H1 (cell line): Measurements from ENCODE around the gene KRT72. TPM values are rescaled to one million over a fixed set of nuclear protein-coding genes. Genes with fewer than 3 reads are reported as not detected.

Source experiments
- CTCF ChIA-PET: fragments of 300-600 bp; sonication (Branson Sonifier 250); formaldehyde crosslinking; loops from one replicate; lab custom pipeline; 2021; ENCODE audit not compliant: partially characterized antibody; lab: Charles Lee
- POLR2A ChIA-PET: fragments of 300-600 bp; sonication (Branson Sonifier 250); formaldehyde crosslinking; loops from one replicate; lab custom pipeline; 2021; ENCODE audit warnings: inconsistent platforms; ENCODE audit not compliant: partially characterized antibody; lab: Charles Lee
- DNase-seq, 2 experiments: peaks; one replicate each; pipeline versions ENCODE4 v3.0.0 to v3.0.0-alpha.2; 2010 to 2022; ENCODE audit warnings: low spot score in 2 of 2, low read depth in 1 of 2, mixed read lengths in 1 of 2
- FAIRE-seq: peaks from 2 replicates; lab custom pipeline; 2011; peaks lifted over from hg19 to GRCh38; lab: Jason Lieb, UNC
- H2AFZ ChIP-seq: 2 replicates; pipeline ENCODE4 v1.8.1; 2012; ENCODE audit warnings: low read length, inconsistent platforms
- H2AK5ac ChIP-seq: 2 replicates; pipeline ENCODE4 v1.6.1; 2013; ENCODE audit warnings: low read depth, low read length
- H2BK120ac ChIP-seq: replicated peaks from 2 replicates; pipeline ENCODE3; 2013; ENCODE audit warnings: low read depth, low read length, inconsistent platforms
- H2BK12ac ChIP-seq: 2 replicates; pipeline ENCODE4 v1.6.1; 2013; ENCODE audit warnings: low read depth, low read length
- H2BK15ac ChIP-seq: 2 replicates; pipeline ENCODE4 v1.6.1; 2013; ENCODE audit warnings: low read length
- H2BK20ac ChIP-seq: 2 replicates; pipeline ENCODE4 v1.6.1; 2013; ENCODE audit warnings: low read length
- H2BK5ac ChIP-seq: 2 replicates; pipeline ENCODE4 v1.6.1; 2013; ENCODE audit warnings: low read depth, low read length
- H3K14ac ChIP-seq: 2 replicates; pipeline ENCODE4 v1.6.1; 2013; ENCODE audit warnings: inconsistent platforms; ENCODE audit not compliant: insufficient read length
- H3K18ac ChIP-seq: 2 replicates; pipeline ENCODE4 v1.6.1; 2013; ENCODE audit warnings: low read length; ENCODE audit errors: extremely low read depth
- H3K23ac ChIP-seq: 2 replicates; pipeline ENCODE4 v1.6.1; 2013; ENCODE audit warnings: inconsistent platforms; ENCODE audit not compliant: insufficient read length
- H3K23me2 ChIP-seq: 2 replicates; pipeline ENCODE4 v1.6.1; 2013; ENCODE audit warnings: low read depth, low read length
- H3K27ac ChIP-seq: 2 replicates; pipeline ENCODE4 v1.6.1; 2011; ENCODE audit warnings: low read depth, low read length, inconsistent platforms
- H3K27me3 ChIP-seq, 4 experiments: replicated peaks in 1 of 4; 1 replicate in 1 of 4; 2 replicates in 3 of 4; pipeline versions ENCODE4 v1.6.1 to v1.8.1; 2011 to 2013; ENCODE audit warnings: low read length in 3 of 4, mild to moderate bottlenecking in 3 of 4, inconsistent platforms in 2 of 4, mixed read lengths in 2 of 4, moderate library complexity in 1 of 4; ENCODE audit not compliant: control insufficient read depth in 3 of 4, insufficient read depth in 3 of 4; ENCODE audit errors: extremely low read depth in 1 of 4
- H3K36me3 ChIP-seq, 4 experiments: 2 replicates each; pipeline versions ENCODE4 v1.6.1 to v1.8.1; 2011 to 2013; ENCODE audit warnings: mild to moderate bottlenecking in 4 of 4, low read length in 3 of 4, moderate library complexity in 2 of 4, control low read depth in 1 of 4, inconsistent platforms in 1 of 4; ENCODE audit not compliant: insufficient read depth in 4 of 4, control insufficient read depth in 2 of 4
- H3K4ac ChIP-seq: replicated peaks from 2 replicates; pipeline ENCODE3; 2013; ENCODE audit warnings: low read length, low read depth, mixed read lengths, inconsistent platforms; ENCODE audit not compliant: insufficient read length
- H3K4me1 ChIP-seq, 4 experiments: replicated peaks in 1 of 4; 1 replicate in 1 of 4; 2 replicates in 3 of 4; pipeline versions ENCODE4 v1.6.1 to v1.8.1; 2011 to 2013; ENCODE audit warnings: low read length in 3 of 4, inconsistent platforms in 2 of 4, mixed read lengths in 1 of 4; ENCODE audit not compliant: insufficient read depth in 4 of 4, control insufficient read depth in 3 of 4
- H3K4me2 ChIP-seq, 2 experiments: 2 replicates each; pipeline versions ENCODE4 v1.6.1 to v1.8.1; 2011 to 2013; ENCODE audit warnings: low read depth in 2 of 2, low read length in 2 of 2, control low read depth in 1 of 2, inconsistent platforms in 1 of 2, mild to moderate bottlenecking in 1 of 2; ENCODE audit not compliant: insufficient read depth in 1 of 2
- H3K4me3 ChIP-seq, 4 experiments: fragments of 200-600, 300-600 bp in 1 of 4; sonication (generic), shearing (Covaris generic), sonication (Bioruptor Twin) in 1 of 4; 2 replicates each; pipeline versions ENCODE4 v1.5.1 to v1.8.1; 2011 to 2016; ENCODE audit warnings: low read length in 4 of 4, low read depth in 3 of 4, control low read depth in 2 of 4, inconsistent platforms in 2 of 4, mild to moderate bottlenecking in 2 of 4, mixed read lengths in 1 of 4, moderate library complexity in 1 of 4; ENCODE audit not compliant: insufficient read depth in 2 of 4; ENCODE audit errors: extremely low read depth in 1 of 4
- H3K56ac ChIP-seq: replicated peaks from 2 replicates; pipeline ENCODE3; 2013; ENCODE audit warnings: low read depth, mild to moderate bottlenecking, mixed read lengths, low read length, inconsistent platforms; ENCODE audit not compliant: insufficient read length
- H3K79me1 ChIP-seq: 2 replicates; pipeline ENCODE4 v1.6.1; 2013; ENCODE audit warnings: low read depth, low read length, control low read depth
- H3K79me2 ChIP-seq, 2 experiments: 2 replicates each; pipeline versions ENCODE4 v1.6.1 to v1.8.1; 2012 to 2013; ENCODE audit warnings: low read length in 2 of 2, mild to moderate bottlenecking in 2 of 2, inconsistent platforms in 1 of 2; ENCODE audit not compliant: insufficient read depth in 2 of 2, control insufficient read depth in 1 of 2
- H3K9ac ChIP-seq, 4 experiments: replicated peaks in 1 of 4; 1 replicate in 1 of 4; 2 replicates in 3 of 4; pipeline versions ENCODE4 v1.6.1 to v1.8.1; 2011 to 2013; ENCODE audit warnings: low read depth in 3 of 4, low read length in 3 of 4, control low read depth in 2 of 4, mild to moderate bottlenecking in 2 of 4, moderate library complexity in 2 of 4, inconsistent platforms in 1 of 4; ENCODE audit errors: extremely low read depth in 1 of 4
- H3K9me3 ChIP-seq, 2 experiments: 2 replicates each; pipeline versions ENCODE4 v1.6.1 to v1.8.1; 2012 to 2013; ENCODE audit warnings: mild to moderate bottlenecking in 2 of 2, moderate library complexity in 2 of 2, control low read depth in 1 of 2, inconsistent platforms in 1 of 2, low read depth in 1 of 2, low read length in 1 of 2, mixed read lengths in 1 of 2; ENCODE audit not compliant: insufficient read depth in 2 of 2
- H4K20me1 ChIP-seq, 2 experiments: replicated peaks in 1 of 2; 2 replicates each; pipeline versions ENCODE3 to v1.8.1; 2011 to 2013; ENCODE audit warnings: inconsistent platforms in 2 of 2, low read length in 2 of 2, mild to moderate bottlenecking in 1 of 2; ENCODE audit not compliant: insufficient read depth in 2 of 2, control insufficient read depth in 1 of 2
- H4K5ac ChIP-seq: 2 replicates; pipeline ENCODE4 v1.6.1; 2013; ENCODE audit warnings: low read length, low read depth, mixed read lengths, inconsistent platforms; ENCODE audit not compliant: insufficient read length
- H4K8ac ChIP-seq: 2 replicates; pipeline ENCODE4 v1.8.0; 2013; ENCODE audit warnings: mild to moderate bottlenecking, moderate library complexity, low read length, inconsistent platforms; ENCODE audit not compliant: insufficient read depth; ENCODE audit errors: extremely low read depth
- H4K91ac ChIP-seq: replicated peaks from 2 replicates; pipeline ENCODE3; 2013; ENCODE audit warnings: low read length, mixed read lengths, inconsistent platforms; ENCODE audit not compliant: insufficient read length
- BRCA1 ChIP-seq: IDR thresholded peaks from 2 replicates; pipeline ENCODE4 v1.6.1; 2012; ENCODE audit warnings: low read depth, low read length, improper control_type of control experiment
- CBX5 ChIP-seq: fragments of 300-800, 300-1000 bp; sonication (generic); IDR thresholded peaks from 2 replicates; pipeline ENCODE4 v1.7.1; 2016; ENCODE audit warnings: antibody characterized with exemption, low read length, low read depth
- CBX8 ChIP-seq: fragments of 300-800, 300-1000 bp; sonication (generic); IDR thresholded peaks from 2 replicates; pipeline ENCODE4 v1.7.1; 2016; ENCODE audit warnings: low read depth, low read length, borderline replicate concordance
- CTBP2 ChIP-seq: IDR thresholded peaks from 2 replicates; pipeline ENCODE4 v1.7.0; 2011; ENCODE audit warnings: borderline replicate concordance, mild to moderate bottlenecking, moderate library complexity, mixed read lengths, low read length; ENCODE audit not compliant: insufficient read depth, insufficient read length
- EP300 ChIP-seq, 2 experiments: IDR thresholded peaks; 1 replicate in 1 of 2; 2 replicates in 1 of 2; pipeline ENCODE4 v1.6.1; 2011 to 2012; ENCODE audit warnings: low read depth in 2 of 2, low read length in 2 of 2, mild to moderate bottlenecking in 2 of 2, borderline replicate concordance in 1 of 2, inconsistent platforms in 1 of 2, moderate library complexity in 1 of 2
- HDAC6 ChIP-seq: IDR thresholded peaks from one replicate; pipeline ENCODE4 v1.7.1; 2012; ENCODE audit warnings: low read depth, mild to moderate bottlenecking, inconsistent platforms, low read length, moderate library complexity
- KDM4A ChIP-seq: IDR thresholded peaks from one replicate; pipeline ENCODE4 v1.7.1; 2012; ENCODE audit warnings: low read depth, mild to moderate bottlenecking, moderate library complexity, low read length, inconsistent platforms; ENCODE audit not compliant: severe bottlenecking
- KDM5A ChIP-seq: fragments of 200-600 bp; IDR thresholded peaks from 2 replicates; pipeline ENCODE4 v1.7.1; 2012; ENCODE audit warnings: mild to moderate bottlenecking, low read length, inconsistent platforms, mixed read lengths
- NANOG ChIP-seq: IDR thresholded peaks from 2 replicates; pipeline ENCODE4 v1.6.1; 2011; ENCODE audit warnings: low read length, low read depth, mild to moderate bottlenecking, inconsistent platforms; ENCODE audit not compliant: insufficient read depth, poor library complexity, severe bottlenecking
- SRF ChIP-seq: IDR thresholded peaks from 2 replicates; pipeline ENCODE4 v1.6.1; 2011; ENCODE audit warnings: mild to moderate bottlenecking, low read depth, low read length, moderate library complexity
- TAF1 ChIP-seq: IDR thresholded peaks from 2 replicates; pipeline ENCODE4 v1.6.1; 2011; ENCODE audit warnings: mild to moderate bottlenecking, low read depth, low read length
- WGBS, 2 experiments: shearing (Covaris generic) in 1 of 2; methylation state at CpG; one replicate each; pipeline versions ENCODE4 v1.1.6 to v1.1.7; 2013 to 2015; ENCODE audit warnings: low lambda C conversion rate in 2 of 2, mixed read lengths in 2 of 2, inconsistent platforms in 1 of 2, low coverage in 1 of 2, missing lambda C conversion rate in 1 of 2; ENCODE audit not compliant: insufficient replicate concordance in 2 of 2, insufficient coverage in 1 of 2, insufficient read length in 1 of 2; ENCODE audit errors: extremely low coverage in 1 of 2, missing lambda C conversion rate in 1 of 2; 5-methylcytosine and 5-hydroxymethylcytosine counted together
- polyA plus RNA-seq, 7 experiments: library from polyadenylated mRNA; depleted of rRNA in 3 of 7; stranded (reverse) in 5 of 7; unstranded in 2 of 7; fragments of >200 nt in 5 of 7; fragments of 200-250 nt in 2 of 7; gene quantifications; 1 replicate in 5 of 7; 2 replicates in 1 of 7; 4 replicates in 1 of 7; pipeline versions ENCODE4 v1.2.1 to v1.2.3, GENCODE V29; 2011 to 2013; ENCODE audit warnings: missing spikeins in 2 of 7, mixed read lengths in 2 of 7
- total RNA-seq: library from RNA; stranded (reverse); fragmentation: NEBNext Ultra II Directional; extraction: Animal tissue kit (Norgen Biotek cat#: 25700); gene quantifications from 2 replicates; pipeline ENCODE4 v1.2.1, GENCODE V29; 2021
- TF ChIP-seq, protein P1 (sequence below): IDR thresholded peaks from 2 replicates; pipeline ENCODE4 v1.6.1; 2012; ENCODE audit warnings: inconsistent platforms

Gene KRT72
- total and polyA plus RNA-seq, 2 of the 8 experiments (the other 6 are each of a cell fraction or from before 2014, with no cell fraction given): not detected

DNA sequence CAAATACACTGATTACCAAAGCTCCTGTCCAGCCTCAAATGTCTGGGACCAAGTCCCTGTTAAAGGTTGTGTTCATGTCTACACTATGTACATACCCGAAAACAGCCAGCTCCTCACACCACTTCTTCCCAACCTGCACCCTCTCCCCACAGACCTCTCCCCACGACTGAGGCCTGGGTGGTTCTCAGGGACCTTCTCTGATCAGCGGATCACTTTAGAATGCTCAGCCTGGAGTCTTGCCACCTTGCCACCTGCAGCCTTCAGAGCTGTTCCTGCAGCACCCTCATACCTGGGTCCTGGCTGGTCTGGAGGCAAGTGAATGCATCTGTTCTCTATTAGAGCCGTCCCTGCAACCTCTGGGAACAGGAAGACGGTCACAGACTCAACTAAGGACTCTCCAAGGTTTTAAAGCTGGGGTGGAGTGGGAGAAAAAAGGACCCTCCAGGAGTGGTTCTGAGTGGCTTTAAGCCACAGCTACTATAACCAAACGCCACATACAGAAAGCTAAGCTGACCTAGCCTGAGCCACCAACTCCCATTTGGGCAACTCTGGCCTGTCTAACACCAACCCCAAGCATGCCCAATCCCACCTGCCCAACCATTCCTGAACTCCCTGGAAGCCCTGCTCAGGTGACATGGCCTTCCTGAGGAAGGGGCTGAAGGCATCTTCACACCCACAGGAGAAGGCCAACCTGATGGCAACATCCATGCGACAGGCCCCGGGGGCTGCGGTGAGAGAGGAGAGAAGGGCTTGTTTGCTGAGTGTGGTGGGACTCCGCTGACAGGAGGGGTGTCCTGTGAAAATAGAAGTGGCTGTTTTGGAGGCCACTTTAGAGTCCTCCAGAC, 42.2 kb upstream of the KRT72 start:
- Histone ChIP-seq H4K20me1 (no peaks in the 10 kb centered on the region), H3K36me3 (no peaks in the 10 kb centered on the region), H3K23me2 (no peaks in the 10 kb centered on the region), H4K91ac (no peak overlapping the region), H4K8ac (no peak overlapping the region), H4K5ac (no peak overlapping the region), H3K4me2 (no peak overlapping the region), H3K9me3 (no peaks in the 10 kb centered on the region), H3K79me2 (no peaks in the 10 kb centered on the region), H3K4ac (no peak overlapping the region), H2BK20ac (no peak overlapping the region), H3K4me3 (no peak overlapping the region), H3K4me1 (no peaks in the 10 kb centered on the region), H3K56ac (no peak overlapping the region), H2BK120ac (no peak overlapping the region), H2AFZ (no peak overlapping the region), H3K27me3 (peaks cover 0 to 5% (median 0%) of the 10 kb centered on the region in 4 experiments; a peak in 1 of 7 replicates), H2BK5ac (no peak overlapping the region), H2BK12ac (no peak overlapping the region), H2BK15ac (no peak overlapping the region), H3K18ac (no peak overlapping the region), H2AK5ac (no peak overlapping the region), H3K27ac (no peak overlapping the region), H3K79me1 (no peaks in the 10 kb centered on the region), H3K23ac (no peak overlapping the region), H3K14ac (no peak overlapping the region), H3K9ac (no peak overlapping the region)
- DNase-seq (peak in 1 of 2 experiments; percentile 4), FAIRE-seq (no peak)
- POLR2A ChIA-PET: no interaction called here
- WGBS, 2 experiments: 80% methylated on average over 10 of the region's 10 CpGs; no CpG with 5 or more reads in 1 of the 2 experiments
- CTCF ChIA-PET: interaction anchor here (0.6 to 2.9 kb wide), 13 partner anchors 10 to 230 kb away, joined by 3 to 8 read pairs (median 3); no protein-coding TSS in a partner anchor
- no peak for TF ChIP-seq CBX5
- TF ChIP-seq SRF: no peak
- no peak for TF ChIP-seq HDAC6
- TF ChIP-seq CTBP2: no peak
- TF ChIP-seq EP300 (IDR thresholded peaks at IDR 0.05; ENCODE audit: borderline replicate concordance in 1 of 2, low read depth in 2 of 2, low read length in 2 of 2): no peak
- TF ChIP-seq, protein P1, sequence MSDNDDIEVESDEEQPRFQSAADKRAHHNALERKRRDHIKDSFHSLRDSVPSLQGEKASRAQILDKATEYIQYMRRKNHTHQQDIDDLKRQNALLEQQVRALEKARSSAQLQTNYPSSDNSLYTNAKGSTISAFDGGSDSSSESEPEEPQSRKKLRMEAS: no peak
- TF ChIP-seq KDM5A: no peak
- no peak for TF ChIP-seq NANOG
- TF ChIP-seq CBX8: no peak
- no peak for TF ChIP-seq BRCA1
- no peak for TF ChIP-seq TAF1
- TF ChIP-seq KDM4A: no peak
